HG02840 (cell line): ENCODE results near the gene ATP6V0A1.
"Not testable (repeated sequence)": the region's sequence is repeated elsewhere in the genome, so short reads cannot be mapped to it uniquely, and the experiment has no call there.

Experiments
- ATAC-seq: cut with Tn5 transposase; IDR thresholded peaks from one replicate; pipeline ENCODE4 v1.9.1; 2021; ENCODE audit warnings: mild to moderate bottlenecking, moderate library complexity, moderate number of reproducible peaks; ENCODE audit not compliant: unreplicated experiment, low FRiP score

The ATP6V0A1 gene

GRCh38 chr17:42458497-42459255, at the start of gene ATP6V0A1:
TSS of gene ATP6V0A1 (plus strand) at chr17:42458878. CDS start at chr17:42460895, 2,017 bp downstream.
- ATAC-seq: peak; percentile 64

DNA sequence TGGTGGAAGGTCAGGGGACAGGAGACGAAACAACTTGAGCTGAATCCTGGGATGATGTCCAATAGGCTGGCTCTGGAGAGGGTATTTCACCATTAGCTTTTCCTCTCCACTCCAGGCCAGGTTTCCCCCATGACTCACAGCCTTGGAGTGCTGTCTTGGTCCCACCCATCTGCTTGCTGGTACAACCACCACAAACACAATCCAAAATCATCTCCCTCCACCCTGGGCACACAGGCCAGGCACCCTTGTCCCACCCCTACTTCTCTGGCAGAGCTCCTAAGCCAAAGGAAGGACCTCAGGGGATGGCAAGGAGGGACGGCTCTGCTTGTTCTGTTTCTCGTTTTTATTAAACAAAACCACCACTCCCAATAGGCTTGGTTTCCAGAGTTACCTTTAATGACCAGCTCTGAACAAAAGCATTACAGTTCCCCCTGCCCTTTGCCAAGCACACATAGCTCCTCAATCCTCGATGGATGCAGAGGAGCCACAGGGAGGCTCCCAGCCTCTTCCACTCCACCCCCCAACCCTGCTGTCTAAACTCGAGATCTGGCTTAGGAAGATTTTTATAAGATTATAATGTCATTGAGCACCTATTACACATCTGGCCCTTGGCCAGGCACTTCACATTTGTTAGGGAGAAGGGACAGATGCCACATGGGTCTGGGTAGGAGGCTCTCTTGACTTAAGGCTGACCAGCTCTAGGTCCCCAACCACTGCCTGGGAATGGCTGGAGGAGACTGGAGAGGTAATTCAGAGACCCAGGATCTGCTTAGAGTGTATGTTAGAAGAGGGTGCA, 49.0 kb upstream of the ATP6V0A1 start:
- no peak for ATAC-seq

- no peak for ATAC-seq
Observed at GRCh38 chr17:42410319-42410685, 48.4 kb upstream of the ATP6V0A1 start.

DNA sequence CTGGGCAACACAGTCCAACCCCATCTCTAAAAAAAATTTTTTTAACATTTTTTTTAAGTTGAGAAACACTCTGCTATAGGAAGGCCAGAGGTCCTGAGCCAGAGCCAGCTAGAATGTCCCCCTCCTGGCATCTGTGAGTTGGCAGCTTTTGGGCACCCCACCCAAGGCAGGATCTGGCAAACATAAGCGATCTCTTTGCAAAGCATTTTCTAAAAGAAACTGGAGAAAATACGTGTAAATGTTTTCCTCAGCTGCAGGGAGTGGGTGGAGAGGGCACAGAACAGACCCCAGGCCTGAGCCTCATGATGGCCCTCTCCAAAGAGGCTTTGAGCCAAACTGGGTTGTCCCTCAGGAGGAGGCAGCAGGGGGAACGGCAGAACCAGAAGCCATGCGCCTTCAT, 47.3 kb upstream of the ATP6V0A1 start:
- no peak for ATAC-seq

DNA sequence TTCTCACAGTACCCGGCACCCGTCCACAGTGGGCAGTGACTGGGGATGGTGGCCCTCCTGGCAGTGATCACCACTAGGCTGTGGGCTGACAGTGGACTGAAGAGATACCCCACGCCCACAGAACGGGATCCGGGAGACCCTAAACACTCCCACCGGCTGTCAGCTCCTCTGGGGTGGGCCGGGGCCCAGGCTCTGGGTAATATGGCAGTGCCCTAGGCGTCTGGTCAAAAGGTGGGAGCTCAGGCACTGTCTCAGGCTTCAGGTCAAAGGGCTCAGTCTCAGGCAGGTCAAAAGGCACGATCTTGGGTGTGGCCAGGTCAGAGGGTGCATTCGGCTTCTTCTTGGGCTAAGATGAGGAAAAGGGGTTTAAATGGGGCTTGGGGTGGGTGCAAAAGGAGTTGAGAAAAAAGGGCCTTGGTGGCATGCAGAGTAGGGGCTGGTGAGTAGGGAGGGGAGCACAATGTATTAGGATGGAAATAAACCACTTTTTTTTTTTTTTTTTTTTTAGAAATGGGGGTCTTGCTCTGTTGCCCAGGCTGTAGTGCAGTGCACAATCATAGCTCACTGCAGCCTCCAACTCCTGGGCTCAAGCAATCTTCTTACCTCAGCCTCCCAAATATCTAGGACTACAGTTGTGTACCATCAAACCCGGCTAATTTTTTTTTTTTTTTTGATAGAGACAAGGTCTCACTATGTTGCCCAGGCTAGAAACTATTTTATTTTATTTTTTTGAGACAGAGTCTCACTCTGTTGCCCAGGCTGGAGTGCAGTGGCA, 46.6 kb upstream of the ATP6V0A1 start:
- ATAC-seq: no peak

GRCh38 chr17:42413464-42414040, 45.1 kb upstream of the ATP6V0A1 start:
- ATAC-seq: no peak

DNA sequence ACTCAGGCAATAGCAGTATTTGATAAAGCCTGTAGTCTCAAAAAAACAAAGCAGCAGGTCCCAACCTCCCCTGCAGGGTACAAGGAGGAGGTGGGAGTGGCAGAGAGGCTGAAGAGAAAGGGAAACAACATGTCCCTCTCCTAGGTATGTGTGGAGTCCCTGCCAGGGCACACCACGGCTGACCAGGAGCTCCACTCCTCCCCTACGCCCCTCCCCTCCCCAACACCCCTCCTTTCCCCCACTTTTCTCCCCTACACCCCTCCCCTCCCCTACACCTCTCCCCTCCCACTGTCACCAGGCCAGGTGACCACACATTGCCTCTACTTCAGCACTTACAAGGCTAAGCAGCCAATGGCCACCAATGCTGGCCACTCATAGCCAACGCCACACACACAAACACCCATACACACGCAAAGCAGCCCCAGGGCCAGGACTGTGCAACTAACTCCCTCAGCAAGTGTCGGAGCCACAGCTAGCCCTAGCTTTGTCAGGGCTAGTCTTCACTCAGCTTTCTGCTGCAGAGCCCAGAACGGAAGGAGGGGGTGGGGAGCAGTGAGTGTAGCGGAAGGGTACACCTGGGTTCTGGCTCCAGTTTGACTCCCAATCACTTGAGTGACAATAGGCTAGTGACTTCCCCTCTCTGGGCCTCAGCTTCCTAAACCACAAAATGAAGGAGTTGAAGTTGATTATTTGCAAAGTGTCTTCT, 43.8 kb upstream of the ATP6V0A1 start:
- ATAC-seq: no peak

- ATAC-seq: not testable (repeated sequence)
Observed at GRCh38 chr17:42417981-42418380, 40.7 kb upstream of the ATP6V0A1 start.

- no peak for ATAC-seq
Observed at GRCh38 chr17:42421136-42421506, 37.6 kb upstream of the ATP6V0A1 start.

DNA sequence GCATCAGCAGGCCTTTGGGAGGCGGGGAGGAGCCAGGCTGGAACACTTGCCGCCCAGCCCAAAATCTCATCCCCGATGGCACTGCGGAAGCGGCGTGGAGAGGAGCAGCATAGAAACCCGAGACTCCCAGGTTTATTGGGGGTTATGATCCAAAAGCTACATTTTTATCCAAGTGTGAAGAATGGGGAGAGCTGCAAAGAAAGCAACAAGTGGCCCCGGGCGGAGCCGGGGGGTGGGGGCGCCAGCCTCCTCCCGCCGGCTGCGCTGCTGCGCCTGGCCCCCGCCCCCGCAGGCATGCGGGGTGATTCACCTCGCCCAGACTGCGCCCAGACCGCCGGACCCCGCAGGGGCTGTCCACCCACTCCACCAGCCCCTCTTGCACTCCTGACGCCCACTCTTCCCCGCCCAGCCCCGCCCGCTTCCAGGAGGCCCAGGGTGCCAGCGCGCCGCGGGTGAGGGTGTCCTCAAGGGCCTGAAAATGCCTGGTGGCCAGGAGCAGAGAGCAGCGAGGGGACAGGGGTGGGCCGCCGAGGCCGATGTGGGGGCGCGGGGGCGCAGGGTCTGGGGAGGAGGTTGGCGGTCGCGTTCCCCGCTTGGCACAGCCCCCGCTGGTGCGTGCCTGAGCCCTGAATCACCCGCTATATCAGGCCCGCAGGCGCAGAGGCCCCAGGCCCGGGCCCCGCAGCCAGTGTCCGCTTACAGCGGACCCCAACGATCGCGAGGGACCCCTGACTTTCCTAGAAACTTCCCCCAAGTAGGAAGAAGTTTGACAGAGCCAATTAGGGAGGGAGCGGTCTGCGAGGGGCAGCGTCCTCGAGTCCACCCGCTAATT, 37.0 kb upstream of the ATP6V0A1 start:
- no peak for ATAC-seq

DNA sequence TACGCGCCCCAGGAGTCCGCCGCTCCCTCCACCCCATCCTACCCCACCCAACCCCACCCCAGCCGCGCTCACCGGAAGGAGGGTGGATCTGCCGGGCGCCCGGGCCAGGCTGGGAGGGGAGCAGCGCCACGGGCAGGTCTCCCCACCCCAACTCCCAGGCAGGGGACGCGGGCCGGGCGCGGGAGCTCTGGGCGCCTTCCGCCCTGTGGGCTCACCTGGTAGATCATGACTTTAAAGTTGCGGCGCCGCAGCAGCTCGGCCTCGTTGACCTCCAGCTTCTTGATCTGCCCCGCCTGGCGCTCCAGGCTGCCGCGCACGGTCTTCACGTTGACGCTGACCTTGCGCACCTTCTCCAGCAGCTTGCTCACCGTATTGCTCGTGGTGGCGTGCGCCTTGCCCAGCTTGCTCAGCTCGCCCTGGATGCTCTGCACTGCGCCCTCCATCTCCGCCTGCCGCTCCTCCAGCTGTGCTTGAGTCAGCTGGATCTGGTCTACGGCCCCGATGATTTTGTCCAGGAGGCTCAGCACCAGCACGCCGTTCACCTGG, 36.2 kb upstream of the ATP6V0A1 start:
- ATAC-seq: no peak

GRCh38 chr17:42422958-42423712, 35.5 kb upstream of the ATP6V0A1 start, which contains the start of gene CAVIN1:
TSS of gene CAVIN1 (minus strand) at chr17:42423256. CDS start at chr17:42423097, 159 bp downstream.
- ATAC-seq: no peak

GRCh38 chr17:42423766-42424165, 34.9 kb upstream of the ATP6V0A1 start:
- no peak for ATAC-seq

DNA sequence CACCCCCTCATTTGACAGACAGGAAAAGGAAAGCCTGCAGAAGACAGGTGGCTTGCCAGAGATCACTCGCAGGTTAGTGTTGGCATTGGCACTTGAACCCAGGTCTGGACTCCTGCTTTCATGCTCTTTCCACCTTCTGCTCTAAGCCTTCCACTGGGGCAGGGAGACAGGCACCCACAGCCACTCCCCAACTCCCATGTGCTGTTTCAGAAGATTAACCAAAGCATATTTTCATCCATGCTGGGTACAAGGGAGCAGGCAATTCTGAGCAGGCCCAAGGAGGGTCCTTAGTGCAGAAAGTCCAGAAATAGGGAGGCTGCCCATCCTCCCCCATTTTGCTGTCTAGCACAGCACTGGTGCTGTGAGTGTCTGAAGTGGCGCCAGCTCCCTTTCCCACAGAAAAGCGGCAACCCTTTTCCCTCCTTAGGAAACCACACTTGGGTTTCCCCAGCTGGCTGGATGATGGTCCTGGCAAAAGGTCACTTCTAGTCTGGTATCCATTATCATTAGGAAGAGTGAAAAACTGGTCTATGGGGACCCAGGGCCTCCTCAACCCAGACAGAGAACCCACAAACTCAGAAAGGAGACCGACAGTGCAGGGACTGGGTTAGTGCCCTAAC, 33.6 kb upstream of the ATP6V0A1 start:
- no peak for ATAC-seq

DNA sequence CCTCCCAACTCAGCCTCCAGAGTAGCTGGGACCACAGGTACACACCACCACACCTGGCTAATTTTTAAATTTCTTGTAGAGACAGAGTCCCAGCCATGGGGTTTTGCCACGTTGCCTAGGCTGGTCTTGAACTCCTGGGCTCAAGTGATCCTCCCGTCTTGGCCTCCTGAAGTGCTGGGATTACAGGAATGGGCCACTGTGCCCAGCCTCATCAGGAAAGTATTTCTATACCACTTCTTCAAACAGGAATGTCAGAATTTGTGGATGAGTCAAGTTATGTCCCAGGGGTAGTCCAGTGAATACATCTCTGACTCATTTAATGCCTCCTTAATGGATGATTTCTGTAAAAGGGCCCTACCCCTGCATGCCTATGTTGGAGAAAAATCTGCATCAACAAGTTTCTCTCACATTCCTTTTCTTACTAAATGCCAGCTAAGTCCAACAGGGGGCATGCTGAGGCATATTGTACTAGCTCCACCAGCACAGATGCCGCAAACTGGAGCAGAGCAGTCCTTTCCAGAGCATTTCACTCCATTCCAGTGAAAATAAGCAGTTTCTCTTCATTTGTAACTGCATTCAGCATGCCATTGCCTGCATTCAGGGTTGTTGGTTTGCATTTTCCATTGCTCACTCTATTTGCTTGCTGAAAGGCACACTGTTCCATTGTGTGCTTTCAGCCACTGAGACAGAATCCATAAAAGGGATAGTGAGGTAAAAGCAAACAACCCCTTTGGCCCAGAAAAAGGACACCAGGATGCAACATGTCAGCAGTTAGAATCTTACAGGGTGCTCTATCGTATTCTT, 30.3 kb upstream of the ATP6V0A1 start:
- no peak for ATAC-seq

DNA sequence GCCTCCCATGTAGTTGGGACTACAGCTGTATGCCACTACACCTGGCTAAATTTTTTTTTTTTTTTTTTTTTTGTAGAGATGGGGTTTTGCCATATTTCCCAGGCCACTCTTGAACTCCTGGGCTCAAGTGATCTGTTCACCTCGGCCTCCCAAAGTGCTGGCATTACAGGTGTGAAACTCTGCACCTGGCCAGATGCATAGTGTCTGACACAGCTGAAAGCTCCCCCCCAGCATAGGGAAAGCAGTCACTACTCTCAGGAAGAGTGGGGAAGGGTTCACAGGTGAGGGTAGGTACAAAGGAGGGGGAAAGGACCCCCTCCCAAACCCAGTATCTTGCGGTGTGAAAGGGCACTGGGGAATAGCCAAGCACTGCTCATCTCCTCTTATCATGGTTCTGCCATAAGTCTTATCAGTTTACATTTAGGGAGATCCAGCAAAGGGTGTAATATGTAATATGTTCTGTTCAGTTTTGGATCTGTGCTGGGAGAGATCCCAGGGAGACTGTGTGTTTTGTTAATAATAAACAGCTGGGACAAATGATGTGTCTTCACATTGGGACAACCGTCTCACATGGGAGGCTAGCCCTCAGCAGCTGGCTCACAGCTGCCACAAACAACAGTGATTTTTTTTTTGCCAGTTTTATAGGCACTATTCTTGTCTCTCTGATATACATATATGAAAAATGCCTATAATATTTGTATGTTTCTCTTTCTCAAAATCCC, 28.8 kb upstream of the ATP6V0A1 start:
- ATAC-seq: no peak
